H1 (cell line): ENCODE data around the gene MRPS30. TPM values are rescaled to one million over a fixed set of nuclear protein-coding genes. Genes with fewer than 3 reads are reported as not detected.
"Not testable (repeated sequence)": the region's sequence is repeated elsewhere in the genome, so short reads cannot be mapped to it uniquely, and the experiment has no call there.

Experiments used
- CTCF ChIA-PET: fragments of 300-600 bp; sonication (Branson Sonifier 250); formaldehyde crosslinking; loops from one replicate; lab custom pipeline; 2021; ENCODE audit not compliant: partially characterized antibody; lab: Charles Lee
- POLR2A ChIA-PET: fragments of 300-600 bp; sonication (Branson Sonifier 250); formaldehyde crosslinking; loops from one replicate; lab custom pipeline; 2021; ENCODE audit warnings: inconsistent platforms; ENCODE audit not compliant: partially characterized antibody; lab: Charles Lee
- DNase-seq, 2 experiments: peaks; one replicate each; pipeline versions ENCODE4 v3.0.0 to v3.0.0-alpha.2; 2010 to 2022; ENCODE audit warnings: low spot score in 2 of 2, low read depth in 1 of 2, mixed read lengths in 1 of 2
- FAIRE-seq: peaks from 2 replicates; lab custom pipeline; 2011; peaks lifted over from hg19 to GRCh38; lab: Jason Lieb, UNC
- H2AFZ ChIP-seq: 2 replicates; pipeline ENCODE4 v1.8.1; 2012; ENCODE audit warnings: low read length, inconsistent platforms
- H2AK5ac ChIP-seq: 2 replicates; pipeline ENCODE4 v1.6.1; 2013; ENCODE audit warnings: low read depth, low read length
- H2BK120ac ChIP-seq: replicated peaks from 2 replicates; pipeline ENCODE3; 2013; ENCODE audit warnings: low read depth, low read length, inconsistent platforms
- H2BK12ac ChIP-seq: 2 replicates; pipeline ENCODE4 v1.6.1; 2013; ENCODE audit warnings: low read depth, low read length
- H2BK15ac ChIP-seq: 2 replicates; pipeline ENCODE4 v1.6.1; 2013; ENCODE audit warnings: low read length
- H2BK20ac ChIP-seq: 2 replicates; pipeline ENCODE4 v1.6.1; 2013; ENCODE audit warnings: low read length
- H2BK5ac ChIP-seq: 2 replicates; pipeline ENCODE4 v1.6.1; 2013; ENCODE audit warnings: low read depth, low read length
- H3K14ac ChIP-seq: 2 replicates; pipeline ENCODE4 v1.6.1; 2013; ENCODE audit warnings: inconsistent platforms; ENCODE audit not compliant: insufficient read length
- H3K18ac ChIP-seq: 2 replicates; pipeline ENCODE4 v1.6.1; 2013; ENCODE audit warnings: low read length; ENCODE audit errors: extremely low read depth
- H3K23ac ChIP-seq: 2 replicates; pipeline ENCODE4 v1.6.1; 2013; ENCODE audit warnings: inconsistent platforms; ENCODE audit not compliant: insufficient read length
- H3K23me2 ChIP-seq: 2 replicates; pipeline ENCODE4 v1.6.1; 2013; ENCODE audit warnings: low read depth, low read length
- H3K27ac ChIP-seq: 2 replicates; pipeline ENCODE4 v1.6.1; 2011; ENCODE audit warnings: low read depth, low read length, inconsistent platforms
- H3K27me3 ChIP-seq, 4 experiments: replicated peaks in 1 of 4; 1 replicate in 1 of 4; 2 replicates in 3 of 4; pipeline versions ENCODE4 v1.6.1 to v1.8.1; 2011 to 2013; ENCODE audit warnings: low read length in 3 of 4, mild to moderate bottlenecking in 3 of 4, inconsistent platforms in 2 of 4, mixed read lengths in 2 of 4, moderate library complexity in 1 of 4; ENCODE audit not compliant: control insufficient read depth in 3 of 4, insufficient read depth in 3 of 4; ENCODE audit errors: extremely low read depth in 1 of 4
- H3K36me3 ChIP-seq, 4 experiments: 2 replicates each; pipeline versions ENCODE4 v1.6.1 to v1.8.1; 2011 to 2013; ENCODE audit warnings: mild to moderate bottlenecking in 4 of 4, low read length in 3 of 4, moderate library complexity in 2 of 4, control low read depth in 1 of 4, inconsistent platforms in 1 of 4; ENCODE audit not compliant: insufficient read depth in 4 of 4, control insufficient read depth in 2 of 4
- H3K4ac ChIP-seq: replicated peaks from 2 replicates; pipeline ENCODE3; 2013; ENCODE audit warnings: low read length, low read depth, mixed read lengths, inconsistent platforms; ENCODE audit not compliant: insufficient read length
- H3K4me1 ChIP-seq, 4 experiments: replicated peaks in 1 of 4; 1 replicate in 1 of 4; 2 replicates in 3 of 4; pipeline versions ENCODE4 v1.6.1 to v1.8.1; 2011 to 2013; ENCODE audit warnings: low read length in 3 of 4, inconsistent platforms in 2 of 4, mixed read lengths in 1 of 4; ENCODE audit not compliant: insufficient read depth in 4 of 4, control insufficient read depth in 3 of 4
- H3K4me2 ChIP-seq, 2 experiments: 2 replicates each; pipeline versions ENCODE4 v1.6.1 to v1.8.1; 2011 to 2013; ENCODE audit warnings: low read depth in 2 of 2, low read length in 2 of 2, control low read depth in 1 of 2, inconsistent platforms in 1 of 2, mild to moderate bottlenecking in 1 of 2; ENCODE audit not compliant: insufficient read depth in 1 of 2
- H3K4me3 ChIP-seq, 4 experiments: fragments of 200-600, 300-600 bp in 1 of 4; sonication (generic), shearing (Covaris generic), sonication (Bioruptor Twin) in 1 of 4; 2 replicates each; pipeline versions ENCODE4 v1.5.1 to v1.8.1; 2011 to 2016; ENCODE audit warnings: low read length in 4 of 4, low read depth in 3 of 4, control low read depth in 2 of 4, inconsistent platforms in 2 of 4, mild to moderate bottlenecking in 2 of 4, mixed read lengths in 1 of 4, moderate library complexity in 1 of 4; ENCODE audit not compliant: insufficient read depth in 2 of 4; ENCODE audit errors: extremely low read depth in 1 of 4
- H3K56ac ChIP-seq: replicated peaks from 2 replicates; pipeline ENCODE3; 2013; ENCODE audit warnings: low read depth, mild to moderate bottlenecking, mixed read lengths, low read length, inconsistent platforms; ENCODE audit not compliant: insufficient read length
- H3K79me1 ChIP-seq: 2 replicates; pipeline ENCODE4 v1.6.1; 2013; ENCODE audit warnings: low read depth, low read length, control low read depth
- H3K79me2 ChIP-seq, 2 experiments: 2 replicates each; pipeline versions ENCODE4 v1.6.1 to v1.8.1; 2012 to 2013; ENCODE audit warnings: low read length in 2 of 2, mild to moderate bottlenecking in 2 of 2, inconsistent platforms in 1 of 2; ENCODE audit not compliant: insufficient read depth in 2 of 2, control insufficient read depth in 1 of 2
- H3K9ac ChIP-seq, 4 experiments: replicated peaks in 1 of 4; 1 replicate in 1 of 4; 2 replicates in 3 of 4; pipeline versions ENCODE4 v1.6.1 to v1.8.1; 2011 to 2013; ENCODE audit warnings: low read depth in 3 of 4, low read length in 3 of 4, control low read depth in 2 of 4, mild to moderate bottlenecking in 2 of 4, moderate library complexity in 2 of 4, inconsistent platforms in 1 of 4; ENCODE audit errors: extremely low read depth in 1 of 4
- H3K9me3 ChIP-seq, 2 experiments: 2 replicates each; pipeline versions ENCODE4 v1.6.1 to v1.8.1; 2012 to 2013; ENCODE audit warnings: mild to moderate bottlenecking in 2 of 2, moderate library complexity in 2 of 2, control low read depth in 1 of 2, inconsistent platforms in 1 of 2, low read depth in 1 of 2, low read length in 1 of 2, mixed read lengths in 1 of 2; ENCODE audit not compliant: insufficient read depth in 2 of 2
- H4K20me1 ChIP-seq, 2 experiments: replicated peaks in 1 of 2; 2 replicates each; pipeline versions ENCODE3 to v1.8.1; 2011 to 2013; ENCODE audit warnings: inconsistent platforms in 2 of 2, low read length in 2 of 2, mild to moderate bottlenecking in 1 of 2; ENCODE audit not compliant: insufficient read depth in 2 of 2, control insufficient read depth in 1 of 2
- H4K5ac ChIP-seq: 2 replicates; pipeline ENCODE4 v1.6.1; 2013; ENCODE audit warnings: low read length, low read depth, mixed read lengths, inconsistent platforms; ENCODE audit not compliant: insufficient read length
- H4K8ac ChIP-seq: 2 replicates; pipeline ENCODE4 v1.8.0; 2013; ENCODE audit warnings: mild to moderate bottlenecking, moderate library complexity, low read length, inconsistent platforms; ENCODE audit not compliant: insufficient read depth; ENCODE audit errors: extremely low read depth
- H4K91ac ChIP-seq: replicated peaks from 2 replicates; pipeline ENCODE3; 2013; ENCODE audit warnings: low read length, mixed read lengths, inconsistent platforms; ENCODE audit not compliant: insufficient read length
- WGBS, 2 experiments: shearing (Covaris generic) in 1 of 2; methylation state at CpG; one replicate each; pipeline versions ENCODE4 v1.1.6 to v1.1.7; 2013 to 2015; ENCODE audit warnings: low lambda C conversion rate in 2 of 2, mixed read lengths in 2 of 2, inconsistent platforms in 1 of 2, low coverage in 1 of 2, missing lambda C conversion rate in 1 of 2; ENCODE audit not compliant: insufficient replicate concordance in 2 of 2, insufficient coverage in 1 of 2, insufficient read length in 1 of 2; ENCODE audit errors: extremely low coverage in 1 of 2, missing lambda C conversion rate in 1 of 2; 5-methylcytosine and 5-hydroxymethylcytosine counted together
- polyA plus RNA-seq, 7 experiments: library from polyadenylated mRNA; depleted of rRNA in 3 of 7; stranded (reverse) in 5 of 7; unstranded in 2 of 7; fragments of >200 nt in 5 of 7; fragments of 200-250 nt in 2 of 7; gene quantifications; 1 replicate in 5 of 7; 2 replicates in 1 of 7; 4 replicates in 1 of 7; pipeline versions ENCODE4 v1.2.1 to v1.2.3, GENCODE V29; 2011 to 2013; ENCODE audit warnings: missing spikeins in 2 of 7, mixed read lengths in 2 of 7
- total RNA-seq: library from RNA; stranded (reverse); fragmentation: NEBNext Ultra II Directional; extraction: Animal tissue kit (Norgen Biotek cat#: 25700); gene quantifications from 2 replicates; pipeline ENCODE4 v1.2.1, GENCODE V29; 2021

MRPS30 gene
- total and polyA plus RNA-seq, 2 of the 8 experiments (the other 6 are each of a cell fraction or from before 2014, with no cell fraction given) = 61.9 to 85.2 TPM

DNA sequence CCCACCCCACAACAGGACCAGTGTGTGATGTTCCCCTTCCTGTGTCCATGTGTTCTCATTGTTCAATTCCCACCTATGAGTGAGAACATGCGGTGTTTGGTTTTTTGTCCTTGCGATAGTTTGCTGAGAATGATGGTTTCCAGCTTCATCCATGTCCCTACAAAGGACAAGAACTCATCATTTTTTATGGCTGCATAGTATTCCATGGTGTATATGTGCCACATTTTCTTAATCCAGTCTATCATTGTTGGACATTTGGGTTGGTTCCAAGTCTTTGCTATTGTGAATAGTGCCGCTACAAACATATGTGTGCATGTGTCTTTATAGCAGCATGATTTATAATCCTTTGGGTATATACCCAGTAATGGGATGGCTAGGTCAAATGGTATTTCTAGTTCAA is 15.9 kb downstream of the MRPS30 start:
- WGBS, 2 experiments = 75% methylated on average over 1 of the region's 3 CpGs; no CpG with 5 or more reads in 1 of the 2 experiments
- H3K56ac ChIP-seq, H3K23ac ChIP-seq, H2BK12ac ChIP-seq, H4K8ac ChIP-seq, H3K79me2 ChIP-seq, H3K9me3 ChIP-seq, H4K5ac ChIP-seq, H3K79me1 ChIP-seq, H3K4me2 ChIP-seq, H2AK5ac ChIP-seq, H3K4me1 ChIP-seq, H3K14ac ChIP-seq, H2BK120ac ChIP-seq, H3K4ac ChIP-seq, POLR2A ChIA-PET, CTCF ChIA-PET, H2BK15ac ChIP-seq, H2BK20ac ChIP-seq, DNase-seq, H3K27me3 ChIP-seq, H4K91ac ChIP-seq, H3K23me2 ChIP-seq, FAIRE-seq, H4K20me1 ChIP-seq, H3K4me3 ChIP-seq, H3K27ac ChIP-seq, H3K18ac ChIP-seq, H3K9ac ChIP-seq, H2AFZ ChIP-seq, H2BK5ac ChIP-seq: not testable (repeated sequence)
- peaks cover 0 to 20% (median 2%) of the 10 kb centered on the region in 4 experiments; a peak in 1 of 8 replicates for H3K36me3 ChIP-seq
